ENCODE data around the gene EPC2.

- TF ChIP-seq CTCF (conservative IDR thresholded peaks at IDR 0.05; ENCODE audit: low read depth in 2 of 2) (no peak), POLR2AphosphoS5 (IDR thresholded peaks at IDR 0.05; ENCODE audit: low read depth) (no peak), JUNB (IDR thresholded peaks at IDR 0.05; ENCODE audit: unreplicated experiment) (no peak), REST (IDR thresholded peaks at IDR 0.05; ENCODE audit: unreplicated experiment) (no peak), ETS1 (IDR thresholded peaks at IDR 0.05) (no peak), EZH2 (IDR thresholded peaks at IDR 0.05; ENCODE audit: low read depth, unreplicated experiment) (no peak), EZH2phosphoT487 (IDR thresholded peaks at IDR 0.05; ENCODE audit: unreplicated experiment) (no peak), STAT1 (IDR thresholded peaks at IDR 0.05; ENCODE audit: unreplicated experiment) (no peak), ZNF331 (CRISPR knock-in tag; IDR thresholded peaks at IDR 0.05; ENCODE audit: low read depth) (no peak), CREB1 (CRISPR knock-in tag; IDR thresholded peaks at IDR 0.05; ENCODE audit: low read depth) (no peak), ZNF114 (CRISPR knock-in tag; IDR thresholded peaks at IDR 0.05) (no peak), NANOG (IDR thresholded peaks at IDR 0.05; ENCODE audit: borderline replicate concordance) (no peak), ZNF462 (CRISPR knock-in tag; IDR thresholded peaks at IDR 0.05) (no peak)
Observed at GRCh38 chr2:148704247-148704646, 59.7 kb downstream of the EPC2 start.

Measured in GM23338 (cell line).